PFSK-1 (cell line): Measurements from ENCODE around the gene SHLD1.

Experiments used
- POLR2AphosphoS5 ChIP-seq: IDR thresholded peaks from 2 replicates; pipeline ENCODE4 v1.6.1; 2012; ENCODE audit warnings: low read depth, mild to moderate bottlenecking, control low read depth, low read length, moderate library complexity
- TAF1 ChIP-seq: IDR thresholded peaks from 2 replicates; pipeline ENCODE4 v1.6.1; 2012; ENCODE audit warnings: low read length, control low read depth, borderline replicate concordance; ENCODE audit not compliant: insufficient read depth
- TF ChIP-seq, protein P1 (sequence below), 2 experiments: IDR thresholded peaks; 2 replicates each; pipeline versions ENCODE4 v1.6.1 to v1.8.0; 2011 to 2012; ENCODE audit warnings: low read depth in 2 of 2, low read length in 2 of 2, control low read depth in 1 of 2, inconsistent platforms in 1 of 2, mild to moderate bottlenecking in 1 of 2, moderate library complexity in 1 of 2; ENCODE audit not compliant: insufficient read depth in 1 of 2

- TF ChIP-seq POLR2AphosphoS5 (no peak), TAF1 (no peak)
- TF ChIP-seq, protein P1, sequence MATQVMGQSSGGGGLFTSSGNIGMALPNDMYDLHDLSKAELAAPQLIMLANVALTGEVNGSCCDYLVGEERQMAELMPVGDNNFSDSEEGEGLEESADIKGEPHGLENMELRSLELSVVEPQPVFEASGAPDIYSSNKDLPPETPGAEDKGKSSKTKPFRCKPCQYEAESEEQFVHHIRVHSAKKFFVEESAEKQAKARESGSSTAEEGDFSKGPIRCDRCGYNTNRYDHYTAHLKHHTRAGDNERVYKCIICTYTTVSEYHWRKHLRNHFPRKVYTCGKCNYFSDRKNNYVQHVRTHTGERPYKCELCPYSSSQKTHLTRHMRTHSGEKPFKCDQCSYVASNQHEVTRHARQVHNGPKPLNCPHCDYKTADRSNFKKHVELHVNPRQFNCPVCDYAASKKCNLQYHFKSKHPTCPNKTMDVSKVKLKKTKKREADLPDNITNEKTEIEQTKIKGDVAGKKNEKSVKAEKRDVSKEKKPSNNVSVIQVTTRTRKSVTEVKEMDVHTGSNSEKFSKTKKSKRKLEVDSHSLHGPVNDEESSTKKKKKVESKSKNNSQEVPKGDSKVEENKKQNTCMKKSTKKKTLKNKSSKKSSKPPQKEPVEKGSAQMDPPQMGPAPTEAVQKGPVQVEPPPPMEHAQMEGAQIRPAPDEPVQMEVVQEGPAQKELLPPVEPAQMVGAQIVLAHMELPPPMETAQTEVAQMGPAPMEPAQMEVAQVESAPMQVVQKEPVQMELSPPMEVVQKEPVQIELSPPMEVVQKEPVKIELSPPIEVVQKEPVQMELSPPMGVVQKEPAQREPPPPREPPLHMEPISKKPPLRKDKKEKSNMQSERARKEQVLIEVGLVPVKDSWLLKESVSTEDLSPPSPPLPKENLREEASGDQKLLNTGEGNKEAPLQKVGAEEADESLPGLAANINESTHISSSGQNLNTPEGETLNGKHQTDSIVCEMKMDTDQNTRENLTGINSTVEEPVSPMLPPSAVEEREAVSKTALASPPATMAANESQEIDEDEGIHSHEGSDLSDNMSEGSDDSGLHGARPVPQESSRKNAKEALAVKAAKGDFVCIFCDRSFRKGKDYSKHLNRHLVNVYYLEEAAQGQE (IDR thresholded peaks at IDR 0.05; ENCODE audit: insufficient read depth in 1 of 2, low read depth in 2 of 2, low read length in 2 of 2), result no peak
Measured at GRCh38 chr20:5811746-5812145, 61.5 kb downstream of the SHLD1 start.
